Spleen (tissue), 11 donors: ENCODE data around the gene PEAR1. TPM values are rescaled to one million over a fixed set of nuclear protein-coding genes. Genes with fewer than 3 reads are reported as not detected.

Source experiments
- DNase-seq: peaks from one replicate; pipeline ENCODE4 v3.0.0-alpha.2; 2020
- H3K27ac ChIP-seq, 8 donors: fragments of 200-600 bp; sonication (generic) in 7 of 8; 1 replicate in 4 of 8; 2 replicates in 4 of 8; pipeline versions ENCODE4 v1.5.0 to v1.8.0; 2016 to 2021; ENCODE audit warnings: inconsistent platforms in 4 of 8, mild to moderate bottlenecking in 4 of 8, moderate library complexity in 1 of 8
- H3K27me3 ChIP-seq, 7 donors: fragments of 200-600 bp; sonication (generic) in 6 of 7; replicated peaks in 1 of 7; 1 replicate in 4 of 7; 2 replicates in 3 of 7; pipeline versions ENCODE4 v1.5.0 to v1.8.0; 2016 to 2021; ENCODE audit warnings: inconsistent platforms in 3 of 7, mild to moderate bottlenecking in 1 of 7
- H3K36me3 ChIP-seq, 6 donors: fragments of 200-600 bp; sonication (generic) in 5 of 6; 1 replicate in 4 of 6; 2 replicates in 2 of 6; pipeline versions ENCODE4 v1.5.0 to v1.8.0; 2016 to 2021; ENCODE audit warnings: inconsistent platforms in 2 of 6
- H3K4me1 ChIP-seq, 6 donors: fragments of 200-600 bp; sonication (generic) in 5 of 6; 1 replicate in 3 of 6; 2 replicates in 3 of 6; pipeline versions ENCODE4 v1.5.0 to v1.8.0; 2016 to 2021; ENCODE audit warnings: inconsistent platforms in 3 of 6
- H3K4me3 ChIP-seq, 8 donors: fragments of 200-600 bp; sonication (generic) in 7 of 8; 1 replicate in 4 of 8; 2 replicates in 4 of 8; pipeline versions ENCODE4 v1.5.0 to v1.8.0; 2016 to 2021; ENCODE audit warnings: inconsistent platforms in 4 of 8, mild to moderate bottlenecking in 4 of 8, moderate library complexity in 2 of 8
- H3K9me3 ChIP-seq, 8 donors: fragments of 200-600 bp; sonication (generic) in 7 of 8; 1 replicate in 4 of 8; 2 replicates in 4 of 8; pipeline versions ENCODE4 v1.5.0 to v1.8.0; 2016 to 2021; ENCODE audit warnings: inconsistent platforms in 4 of 8
- POLR2A ChIP-seq, 3 donors: fragments of 450-650 bp; IDR thresholded peaks; one replicate each; pipeline ENCODE4 v1.5.1; 2017; ENCODE audit warnings: antibody characterized with exemption in 3 of 3, mild to moderate bottlenecking in 1 of 3
- POLR2AphosphoS5 ChIP-seq, 3 donors: sonication (generic); formaldehyde crosslinking; IDR thresholded peaks; one replicate each; pipeline ENCODE4 v1.5.1; 2017; ENCODE audit warnings: antibody characterized with exemption in 3 of 3
- WGBS, 5 donors: extraction: QIAGEN DNeasy Blood & Tissue Kit in 3 of 5; methylation state at CpG; one replicate each; pipeline versions ENCODE4 v1.1.5 to v1.1.7; 2013 to 2018; 5-methylcytosine and 5-hydroxymethylcytosine counted together
- intact Hi-C: fragments of 100-400 bp; cut with DNase I; formaldehyde crosslinking; loops from one replicate; pipeline ENCODE4 v1.15.0; 2023; ENCODE audit warnings: low total_unique reads
- polyA plus RNA-seq, 3 donors: library from polyadenylated mRNA; stranded (reverse); fragments of 200-250 nt; gene quantifications; one replicate each; pipeline ENCODE4 v1.2.1, GENCODE V29; 2013
- total RNA-seq, 7 donors: library from RNA; depleted of rRNA in 3 of 7; stranded (reverse); fragments of >200 nt in 3 of 7; fragmentation: NEBNext Ultra II Directional in 4 of 7; extraction: Animal tissue kit (Norgen Biotek cat#: 25700) in 4 of 7; gene quantifications; one replicate each; pipeline versions ENCODE4 v1.1.0 to v1.2.1, GENCODE V29; 2016 to 2021
- TF ChIP-seq, protein P1 (sequence below), 11 experiments: fragments of 200-600 bp in 7 of 11; fragments of 450-650 bp in 4 of 11; sonication (generic) in 4 of 11; IDR thresholded peaks in 8 of 11; conservative IDR thresholded peaks in 3 of 11; 1 replicate in 7 of 11; 2 replicates in 4 of 11; pipeline versions ENCODE4 v1.4.0 to v1.8.0; 2016 to 2021; ENCODE audit warnings: antibody characterized with exemption in 11 of 11, inconsistent platforms in 4 of 11, mild to moderate bottlenecking in 1 of 11
- donor health status: healthy with polysubstance abuse.
- donor health status: DM: no; HTN: no; CAD: no; lungs with moderate emphysema.
- donor health status: DM: no; HTN: no; CAD: no.
- donor health status: Bipolar disorder and iron deficiency.
- donor health status: healthy.
- donor health status: DM: no; HTN: no; CAD: no.
- donor health status: DM: yes; HTN: yes; CAD: no.

PEAR1 gene
- total and polyA plus RNA-seq, 10 donors, result 1.4 to 28.3 (median 20.2) TPM

GRCh38 chr1:156894711-156895454 lies 1.4 kb downstream of the PEAR1 start:
- peak; percentile 30 to 74 (median 64) for TF ChIP-seq POLR2AphosphoS5 (IDR thresholded peaks at IDR 0.05)
- TF ChIP-seq, protein P1, sequence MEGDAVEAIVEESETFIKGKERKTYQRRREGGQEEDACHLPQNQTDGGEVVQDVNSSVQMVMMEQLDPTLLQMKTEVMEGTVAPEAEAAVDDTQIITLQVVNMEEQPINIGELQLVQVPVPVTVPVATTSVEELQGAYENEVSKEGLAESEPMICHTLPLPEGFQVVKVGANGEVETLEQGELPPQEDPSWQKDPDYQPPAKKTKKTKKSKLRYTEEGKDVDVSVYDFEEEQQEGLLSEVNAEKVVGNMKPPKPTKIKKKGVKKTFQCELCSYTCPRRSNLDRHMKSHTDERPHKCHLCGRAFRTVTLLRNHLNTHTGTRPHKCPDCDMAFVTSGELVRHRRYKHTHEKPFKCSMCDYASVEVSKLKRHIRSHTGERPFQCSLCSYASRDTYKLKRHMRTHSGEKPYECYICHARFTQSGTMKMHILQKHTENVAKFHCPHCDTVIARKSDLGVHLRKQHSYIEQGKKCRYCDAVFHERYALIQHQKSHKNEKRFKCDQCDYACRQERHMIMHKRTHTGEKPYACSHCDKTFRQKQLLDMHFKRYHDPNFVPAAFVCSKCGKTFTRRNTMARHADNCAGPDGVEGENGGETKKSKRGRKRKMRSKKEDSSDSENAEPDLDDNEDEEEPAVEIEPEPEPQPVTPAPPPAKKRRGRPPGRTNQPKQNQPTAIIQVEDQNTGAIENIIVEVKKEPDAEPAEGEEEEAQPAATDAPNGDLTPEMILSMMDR (IDR thresholded peaks at IDR 0.05 in 8 of 11, conservative IDR thresholded peaks at IDR 0.05 in 3 of 11), result no peak
- no peak for TF ChIP-seq POLR2A (IDR thresholded peaks at IDR 0.05)

GRCh38 chr1:156895455-156895812 lies 1.9 kb downstream of the PEAR1 start:
- TF ChIP-seq POLR2A (IDR thresholded peaks at IDR 0.05), result no peak
- TF ChIP-seq, protein P1 (IDR thresholded peaks at IDR 0.05 in 8 of 11, conservative IDR thresholded peaks at IDR 0.05 in 3 of 11), result no peak
- no peak for TF ChIP-seq POLR2AphosphoS5 (IDR thresholded peaks at IDR 0.05)
- peaks cover 13 to 91% (median 64%) of the 10 kb centered on the region in 6 donors for H3K4me1 ChIP-seq
- H3K9me3 ChIP-seq, result no peaks in the 10 kb centered on the region
- no peak for DNase-seq
- peak overlapping the region in 7 of 8 donors; percentile 73 to 90 (median 84) for H3K27ac ChIP-seq
- peak overlapping the region in 2 of 8 donors; percentile 57 to 73 for H3K4me3 ChIP-seq
- intact Hi-C loops, result no loop called here
- H3K36me3 ChIP-seq, result no peaks in the 10 kb centered on the region
- H3K27me3 ChIP-seq, result peaks cover 0 to 78% (median 14%) of the 10 kb centered on the region in 7 donors
- 71 to 89% (median 74%) methylated on average over 4 of the region's 4 CpGs for WGBS, 5 donors

More at GRCh38 chr1:156894711-156895454, 1.4 kb downstream of the PEAR1 start:
- no peaks in the 10 kb centered on the region for H3K9me3 ChIP-seq
- DNase-seq, result no peak
- WGBS, 5 donors, result 30 to 53% (median 44%) methylated on average over 7 to 12 of the region's 12 CpGs
- intact Hi-C loops, result no loop called here
- H3K4me3 ChIP-seq, result peak overlapping the region in 7 of 8 donors; percentile 37 to 73 (median 41)
- H3K4me1 ChIP-seq, result peaks cover 13 to 91% (median 62%) of the 10 kb centered on the region in 6 donors
- peaks cover 0 to 79% (median 14%) of the 10 kb centered on the region in 7 donors for H3K27me3 ChIP-seq
- H3K27ac ChIP-seq, result peak overlapping the region; percentile 31 to 90 (median 83)
- H3K36me3 ChIP-seq, result no peaks in the 10 kb centered on the region

GRCh38 chr1:156895927-156896326 lies 2.4 kb downstream of the PEAR1 start:
- Histone ChIP-seq H3K27me3 (peaks cover 0 to 77% (median 14%) of the 10 kb centered on the region in 7 donors), H3K27ac (peak overlapping the region in 5 of 8 donors; percentile 81 to 90 (median 86)), H3K4me3 (peak overlapping the region in 1 of 8 donors; percentile 73), H3K36me3 (no peaks in the 10 kb centered on the region), H3K9me3 (no peaks in the 10 kb centered on the region), H3K4me1 (peaks cover 13 to 94% (median 67%) of the 10 kb centered on the region in 6 donors)
- intact Hi-C loops, result no loop called here
- no peak for DNase-seq
- TF ChIP-seq, protein P1 (IDR thresholded peaks at IDR 0.05 in 8 of 11, conservative IDR thresholded peaks at IDR 0.05 in 3 of 11), result no peak
- TF ChIP-seq POLR2AphosphoS5 (IDR thresholded peaks at IDR 0.05) (no peak), POLR2A (IDR thresholded peaks at IDR 0.05) (no peak)
- WGBS, 5 donors, result 88 to 93% (median 92%) methylated on average over 6 of the region's 6 CpGs

DNA sequence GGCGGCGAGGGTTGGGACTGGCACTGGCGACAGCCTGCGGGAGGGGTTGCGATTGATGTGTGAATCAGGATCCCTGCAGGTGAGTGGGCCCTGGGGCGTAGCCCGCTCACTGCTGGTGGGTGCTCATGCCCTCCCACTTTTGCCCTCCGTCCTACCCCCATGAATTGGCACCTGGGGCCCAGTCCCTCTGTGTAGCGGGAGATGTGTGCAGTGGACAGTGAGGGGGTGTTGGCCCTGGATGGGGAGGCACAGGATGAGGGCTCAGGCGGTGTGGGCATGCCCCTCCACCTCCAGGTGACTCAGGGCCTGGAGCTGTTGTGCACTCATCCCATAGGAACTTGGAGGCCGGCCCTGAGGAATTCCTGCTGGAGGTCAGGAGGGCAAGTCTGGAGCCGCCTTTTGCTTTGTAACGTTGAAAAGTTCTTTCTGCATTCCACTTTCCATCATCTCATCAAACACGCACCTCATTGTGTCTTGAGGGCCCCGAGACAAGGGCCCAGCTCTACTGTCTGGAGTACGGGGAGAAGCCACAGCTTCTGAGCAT lies 3.0 kb downstream of the PEAR1 start:
- TF ChIP-seq POLR2AphosphoS5 (IDR thresholded peaks at IDR 0.05) (no peak), POLR2A (IDR thresholded peaks at IDR 0.05) (no peak)
- TF ChIP-seq, protein P1 (IDR thresholded peaks at IDR 0.05 in 8 of 11, conservative IDR thresholded peaks at IDR 0.05 in 3 of 11), result no peak
- no peak for DNase-seq
- 81 to 91% (median 83%) methylated on average over 14 to 16 of the region's 16 CpGs for WGBS, 5 donors
- peaks cover 0 to 73% (median 14%) of the 10 kb centered on the region in 7 donors for H3K27me3 ChIP-seq
- no peaks in the 10 kb centered on the region for H3K36me3 ChIP-seq
- H3K9me3 ChIP-seq, result no peaks in the 10 kb centered on the region
- H3K27ac ChIP-seq, result peak overlapping the region in 5 of 8 donors; percentile 15 to 90 (median 82)
- intact Hi-C loops, result no loop called here
- peaks cover 13 to 100% (median 68%) of the 10 kb centered on the region in 6 donors for H3K4me1 ChIP-seq
- H3K4me3 ChIP-seq, result no peak overlapping the region
